NCI-H748 treated with DMSO at 0.1 percent for 48 hours (cell line): ENCODE measurements around the gene MYO10.

Experiments used
- DNase-seq: peaks from one replicate; lab custom pipeline; 2025; lab: John Stamatoyannopoulos, UW

Gene MYO10

DNA sequence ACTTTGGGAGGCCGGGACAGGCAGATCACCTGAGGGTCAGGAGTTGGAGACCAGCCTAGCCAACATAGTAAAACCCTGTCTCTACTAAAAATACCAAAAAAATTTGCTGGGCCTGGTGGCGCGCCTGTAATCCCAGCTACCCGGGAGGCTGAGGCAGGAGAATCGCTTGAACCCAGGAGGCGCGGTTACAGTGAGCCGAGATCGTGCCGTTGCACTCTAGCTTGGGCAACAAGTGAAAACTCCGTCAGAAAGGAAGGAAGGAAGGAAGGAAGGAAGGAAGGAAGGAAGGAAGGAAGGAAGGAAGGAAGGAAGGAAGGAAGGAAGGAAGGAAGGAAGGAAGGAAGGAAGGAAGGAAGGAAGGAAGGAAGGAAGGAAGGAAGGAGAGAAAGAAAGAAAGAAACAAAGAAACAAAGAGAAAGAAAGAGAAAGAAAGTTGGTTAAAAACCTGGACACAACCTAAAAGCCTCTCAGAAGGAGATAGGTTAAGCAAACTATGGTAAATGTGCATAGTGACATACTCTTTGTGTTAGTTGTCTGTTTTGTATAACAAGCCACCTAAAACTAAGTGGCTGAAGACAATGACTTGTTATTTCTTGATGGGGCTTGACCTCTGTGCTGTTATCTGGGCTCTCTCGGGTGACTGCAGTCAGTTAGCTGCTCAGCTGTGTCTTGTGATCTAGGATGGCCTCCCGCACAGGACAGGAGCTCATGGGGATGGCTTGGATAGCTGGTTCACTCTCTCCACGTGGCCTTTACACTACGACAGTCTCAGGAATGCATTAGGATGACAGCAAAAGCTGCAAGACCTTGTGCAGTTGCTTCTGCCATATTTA is 8.0 kb upstream of the MYO10 start:
- no peak for DNase-seq

DNA sequence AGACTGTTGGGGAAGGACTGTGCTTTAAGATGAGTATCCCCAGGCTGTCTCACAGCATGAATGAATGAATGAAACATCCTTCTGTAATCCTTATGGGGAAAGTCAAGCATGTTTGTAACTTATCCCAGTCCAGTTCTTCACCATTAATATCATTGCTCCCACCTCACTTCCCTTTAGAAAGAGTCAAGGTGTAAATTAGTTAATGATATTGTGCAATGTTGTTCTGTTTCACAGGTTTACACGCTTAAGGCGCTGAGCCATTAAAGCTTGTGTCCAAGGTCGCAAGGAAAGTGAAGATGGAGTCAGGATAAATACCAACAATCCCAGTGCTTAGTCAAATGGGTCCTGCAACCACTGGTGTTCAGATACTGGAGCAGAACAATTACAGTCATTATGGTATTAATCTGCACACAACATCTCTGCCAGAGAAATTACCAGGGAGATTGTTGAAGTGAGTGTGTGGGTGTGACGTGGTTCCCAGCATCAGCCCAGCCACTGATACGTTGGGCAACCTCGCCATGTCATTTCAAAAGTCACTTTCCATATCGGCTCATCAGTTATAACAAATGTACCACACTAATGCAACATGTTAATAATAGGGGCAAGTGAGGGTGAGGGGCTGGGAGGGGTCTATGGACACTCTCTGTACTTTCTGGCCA is 1.5 kb upstream of the MYO10 start:
- DNase-seq: no peak

DNA sequence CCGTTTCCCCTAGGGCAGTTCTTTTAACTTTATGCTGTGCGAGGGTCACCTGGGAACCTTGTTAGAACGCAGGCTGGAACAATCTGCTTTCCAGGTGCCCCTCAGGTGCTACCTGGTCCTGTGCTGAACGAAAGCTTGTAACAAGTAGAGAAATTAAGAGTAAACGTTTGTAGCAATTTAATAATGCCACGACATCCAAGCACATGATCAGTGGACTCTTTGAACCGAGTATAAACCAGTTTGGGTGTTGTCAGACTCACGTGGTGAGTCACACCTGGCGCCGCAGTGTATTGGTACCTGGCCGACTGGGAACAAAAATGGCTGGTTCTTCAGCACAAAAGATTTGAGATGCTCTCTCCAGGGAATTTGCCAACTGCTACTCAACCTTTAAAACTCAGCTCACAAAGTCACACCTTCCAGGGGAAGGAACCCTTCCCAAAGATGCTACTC is 926 bp upstream of the MYO10 start:
- DNase-seq: peak; percentile 87

GRCh38 chr5:16935231-16936149 is 598 bp downstream of the MYO10 start:
- DNase-seq: peak; percentile 84

DNA sequence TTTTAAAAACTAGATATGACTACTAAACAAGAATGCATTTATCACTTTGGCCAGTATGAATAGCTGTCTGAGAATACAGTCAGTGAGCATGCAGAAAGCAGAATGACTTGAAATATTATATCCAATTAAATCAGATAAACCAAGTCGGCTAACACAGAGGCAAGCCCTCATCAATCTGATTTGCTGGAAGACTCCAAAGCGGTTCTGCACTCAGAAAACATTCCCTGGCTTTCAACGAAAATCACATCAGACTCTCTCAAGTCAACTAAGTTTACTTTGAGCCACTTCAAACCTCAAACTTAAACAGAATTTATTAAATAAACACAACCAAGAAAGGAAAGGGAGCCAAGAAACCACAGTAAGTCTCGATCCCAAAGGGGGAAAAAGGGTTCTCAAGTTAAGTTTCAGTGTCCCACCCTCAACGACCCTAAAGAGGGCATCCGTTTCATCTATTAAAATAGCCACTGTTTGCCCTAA is 1.4 kb downstream of the MYO10 start:
- peak; percentile 76 for DNase-seq

DNA sequence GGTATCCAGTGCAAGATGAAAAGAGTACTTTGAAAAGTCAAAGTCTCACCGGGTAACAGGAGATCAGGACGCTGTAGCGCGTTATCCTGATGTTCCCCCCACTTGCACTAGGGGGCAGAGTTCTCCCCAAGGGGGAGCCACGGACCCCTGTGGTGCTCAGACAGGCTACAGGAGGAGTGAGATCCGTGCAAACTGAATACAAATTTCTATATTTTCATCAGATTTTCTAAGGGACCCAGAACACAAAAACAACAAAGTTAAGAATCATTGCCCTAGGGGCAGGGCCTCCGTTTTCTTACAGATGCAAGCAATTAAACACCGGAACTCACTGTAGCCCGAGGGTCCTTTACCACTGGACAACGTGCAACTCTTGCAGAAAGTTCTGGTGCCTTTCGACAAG is 2.0 kb downstream of the MYO10 start:
- DNase-seq: peak; percentile 86

GRCh38 chr5:16933337-16933736 is 2.8 kb downstream of the MYO10 start:
- no peak for DNase-seq

- no peak for DNase-seq
Measured at GRCh38 chr5:16932401-16932800, 3.7 kb downstream of the MYO10 start.

DNA sequence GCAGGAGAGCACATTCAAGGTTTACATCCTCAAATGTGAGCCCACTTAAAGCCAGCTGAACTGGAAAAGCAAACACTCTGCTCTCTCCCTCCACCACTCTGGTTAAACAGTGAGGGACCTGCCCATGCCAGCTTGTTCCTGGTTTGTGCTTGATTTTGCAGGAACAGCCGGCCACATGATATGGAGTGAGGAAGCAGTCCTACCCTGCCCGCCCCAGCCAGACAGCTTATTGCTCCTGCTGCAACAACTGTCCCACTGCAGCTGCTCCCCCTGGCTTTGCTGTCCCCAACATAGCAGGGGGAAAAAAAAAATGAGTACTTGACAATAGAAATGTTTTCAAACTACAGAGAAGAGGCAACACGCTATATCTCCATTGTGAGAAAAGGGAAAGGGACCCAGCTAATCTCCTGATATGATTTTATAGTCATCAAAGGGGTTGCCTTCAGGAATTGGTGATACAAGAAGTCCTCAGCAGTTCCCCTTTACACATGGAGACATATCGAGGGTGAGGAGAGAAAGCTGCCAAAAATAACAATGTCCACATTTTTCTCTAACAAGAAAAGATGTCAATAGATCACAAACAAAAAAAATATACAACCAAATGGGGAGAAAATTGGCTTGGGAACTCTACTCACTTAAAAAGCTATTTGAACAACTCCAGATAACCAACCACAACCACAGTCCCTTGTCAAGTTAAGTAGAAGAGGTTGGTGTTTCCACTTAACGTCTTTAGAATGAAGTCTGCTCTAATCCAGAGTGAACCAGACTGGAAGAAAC is 4.6 kb downstream of the MYO10 start:
- peak; percentile 77 for DNase-seq

DNA sequence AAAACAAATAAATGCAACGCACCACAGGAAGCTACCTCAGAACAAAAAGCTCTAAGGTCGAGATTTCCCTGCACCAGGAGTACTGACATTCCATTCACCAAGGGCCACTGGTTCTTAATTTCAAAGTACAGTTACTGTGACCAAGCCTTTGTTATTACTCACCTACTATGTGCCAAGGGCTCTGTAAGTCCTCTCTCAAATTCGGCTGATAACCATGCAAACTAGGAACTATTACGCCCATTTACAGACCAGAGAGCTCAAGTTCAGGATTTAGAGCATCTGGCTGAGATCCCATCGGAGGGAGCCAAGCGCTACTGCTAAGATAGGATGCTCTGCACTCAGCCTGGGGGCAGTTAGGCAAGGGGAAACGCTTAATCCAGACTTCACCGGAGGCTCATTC is 5.6 kb downstream of the MYO10 start:
- DNase-seq: no peak

GRCh38 chr5:16929831-16930230 is 6.3 kb downstream of the MYO10 start:
- no peak for DNase-seq

- DNase-seq: no peak
Measured at GRCh38 chr5:16929347-16929746, 6.7 kb downstream of the MYO10 start.

DNA sequence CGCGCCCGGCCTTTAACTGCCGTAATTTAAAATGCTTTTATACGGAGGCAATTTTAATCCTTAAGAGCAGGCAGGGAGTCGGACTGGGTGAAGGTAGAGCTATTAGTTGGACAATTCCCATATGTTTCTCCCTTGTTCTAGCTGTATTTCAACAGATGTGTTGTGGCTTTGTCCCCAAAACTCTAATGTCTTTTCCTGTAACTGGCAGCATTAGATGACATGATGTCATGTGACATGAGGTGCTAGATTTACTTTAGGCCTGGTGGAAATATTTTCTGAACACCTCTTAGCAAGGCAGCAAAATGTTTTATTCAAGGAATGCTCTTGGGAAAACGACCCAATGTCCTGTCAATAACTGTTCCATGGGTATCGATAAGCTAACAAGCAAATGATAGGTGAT is 8.5 kb downstream of the MYO10 start:
- no peak for DNase-seq

GRCh38 chr5:16926417-16926816 is 9.7 kb downstream of the MYO10 start:
- DNase-seq: no peak

DNA sequence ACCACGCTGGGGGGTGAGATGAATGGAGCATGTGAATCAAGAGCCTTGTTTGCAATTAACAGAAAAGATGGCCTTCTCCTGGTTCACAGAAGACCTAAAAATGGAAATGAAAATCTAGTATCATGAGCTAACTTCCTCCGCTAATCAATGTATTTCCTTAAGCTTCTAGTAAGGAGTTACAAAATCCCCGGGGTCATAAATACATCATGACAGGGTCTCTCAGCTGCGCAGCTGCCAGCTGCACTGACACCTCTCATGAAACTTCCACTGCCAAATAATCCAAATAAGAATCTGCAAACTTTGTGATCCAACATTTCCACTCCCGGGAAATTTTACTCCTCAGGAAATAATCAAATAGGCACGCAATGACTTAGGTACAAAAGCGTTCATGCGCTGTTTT is 11.9 kb downstream of the MYO10 start:
- no peak for DNase-seq

DNA sequence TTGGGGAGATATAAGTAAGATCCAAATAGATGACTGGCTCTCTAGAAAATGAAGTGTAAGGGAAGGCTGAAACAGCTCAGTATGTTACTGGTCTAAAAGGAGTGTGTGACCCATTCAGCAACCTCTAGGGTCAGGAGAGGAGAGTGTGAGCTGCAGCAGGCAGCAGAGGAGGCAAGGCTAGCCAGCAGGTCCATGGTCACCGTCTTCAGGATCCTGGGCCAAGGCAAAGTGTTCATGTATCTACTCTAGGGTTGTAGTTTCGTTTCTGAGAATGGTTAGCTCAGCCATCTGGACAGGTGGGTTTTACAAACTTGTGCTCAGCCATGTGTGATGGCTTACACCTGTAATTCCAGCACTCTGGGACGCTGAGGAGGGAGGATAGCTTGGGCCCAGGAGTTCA is 13.7 kb downstream of the MYO10 start:
- no peak for DNase-seq

DNA sequence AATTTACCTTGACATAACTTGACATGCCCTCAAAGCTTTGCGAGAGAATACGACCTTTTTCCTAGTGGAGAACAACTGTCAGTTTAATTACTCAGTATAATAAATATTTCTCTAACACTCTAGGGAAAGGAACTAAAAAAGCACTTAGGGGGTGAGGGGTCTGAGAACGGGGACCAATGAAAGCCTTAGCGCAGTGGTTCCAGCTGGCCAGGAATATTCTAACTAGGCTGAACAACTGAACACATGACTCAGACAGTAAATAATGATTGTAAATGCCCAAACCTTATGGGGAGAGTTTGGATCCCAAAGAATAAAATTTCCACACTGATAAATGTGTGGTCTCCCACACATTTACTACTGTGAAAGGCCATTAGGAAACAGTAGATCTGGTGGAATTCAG is 14.9 kb downstream of the MYO10 start:
- no peak for DNase-seq

- DNase-seq: no peak
Measured at GRCh38 chr5:16920109-16920816, 15.8 kb downstream of the MYO10 start.

- no peak for DNase-seq
Measured at GRCh38 chr5:16918891-16919671, 17.0 kb downstream of the MYO10 start.

DNA sequence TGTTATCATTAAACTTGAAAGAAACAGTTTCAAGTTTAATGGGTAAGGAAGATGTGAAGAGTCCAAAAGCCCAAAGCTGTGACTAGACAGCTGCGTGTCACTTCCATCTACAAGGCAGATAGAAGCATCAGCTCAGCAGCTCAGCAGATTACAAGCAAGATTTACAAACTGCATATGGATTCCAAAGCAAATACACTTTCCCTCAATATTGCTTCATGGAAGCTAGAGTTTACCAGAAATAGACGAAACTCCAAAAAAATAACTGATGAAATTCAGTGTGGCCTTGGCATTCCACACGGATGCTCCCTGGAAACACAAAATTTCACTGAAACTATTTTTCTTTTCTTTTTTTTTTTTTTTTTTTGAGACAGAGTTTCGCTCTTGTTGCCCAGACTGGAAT is 17.9 kb downstream of the MYO10 start:
- DNase-seq: no peak
